Stimulated activated CD8-positive, alpha-beta memory T cell treated with anti-CD3 and anti-CD28 coated beads, Interleukin-12 subunit alpha, Interleukin-12 subunit beta, amount 100 ng/mL, for 24 hours (primary cell): ENCODE results near the gene LENG9.
"Not testable (repeated sequence)": the region's sequence is repeated elsewhere in the genome, so short reads cannot be mapped to it uniquely, and the experiment has no call there.

Experiments used
- DNase-seq: peaks from one replicate; pipeline ENCODE4 v3.0.0-alpha.2; 2020; ENCODE audit errors: extremely low read depth

Gene LENG9

DNA sequence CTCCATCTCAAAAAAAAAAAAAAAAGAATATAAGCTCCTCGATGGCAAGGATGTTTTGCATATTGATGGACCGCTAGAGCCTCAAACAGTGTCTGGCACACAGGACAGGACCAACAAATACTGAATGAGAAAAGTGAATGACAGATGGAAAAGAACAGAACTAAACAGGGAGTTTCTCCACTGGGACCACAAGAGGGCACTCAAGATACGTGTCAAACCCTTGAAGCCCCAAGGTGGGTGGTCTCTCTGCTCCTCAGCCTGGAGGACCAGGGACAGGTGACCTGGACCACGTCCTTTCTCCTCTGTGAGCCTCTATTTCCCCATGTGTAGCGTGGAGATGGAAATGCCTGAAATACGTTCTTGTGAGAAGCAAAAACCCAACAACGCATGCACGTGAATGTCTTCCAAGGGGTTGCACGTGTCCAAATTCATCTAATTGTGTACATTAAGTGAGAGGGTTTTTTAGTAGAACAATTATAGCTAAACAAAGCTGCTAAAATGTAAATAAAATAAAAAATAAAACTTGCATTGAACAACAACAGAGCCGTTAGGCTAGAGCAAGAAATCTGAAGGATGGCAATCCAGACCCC lies 15.2 kb upstream of the LENG9 start:
- DNase-seq: no peak

DNA sequence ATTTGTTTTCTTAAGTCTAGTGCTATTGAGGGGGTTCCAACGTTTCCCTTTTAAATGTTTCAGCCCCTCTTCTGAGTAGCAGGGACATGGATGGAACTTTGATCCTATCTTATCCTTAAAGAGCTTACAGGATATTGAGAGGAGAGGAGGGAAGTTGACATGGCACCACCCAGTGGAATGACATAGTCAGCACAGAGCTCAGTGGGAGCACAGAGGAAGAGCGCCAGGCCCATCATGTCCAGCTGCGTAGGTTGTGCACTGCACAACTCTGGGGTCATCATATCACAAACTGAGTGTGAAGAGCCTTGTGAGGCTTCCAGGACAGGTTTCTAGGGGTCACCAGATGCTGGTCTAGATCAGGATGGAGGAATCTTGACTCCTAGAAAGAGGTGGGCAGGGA lies 14.1 kb upstream of the LENG9 start:
- DNase-seq: no peak

DNA sequence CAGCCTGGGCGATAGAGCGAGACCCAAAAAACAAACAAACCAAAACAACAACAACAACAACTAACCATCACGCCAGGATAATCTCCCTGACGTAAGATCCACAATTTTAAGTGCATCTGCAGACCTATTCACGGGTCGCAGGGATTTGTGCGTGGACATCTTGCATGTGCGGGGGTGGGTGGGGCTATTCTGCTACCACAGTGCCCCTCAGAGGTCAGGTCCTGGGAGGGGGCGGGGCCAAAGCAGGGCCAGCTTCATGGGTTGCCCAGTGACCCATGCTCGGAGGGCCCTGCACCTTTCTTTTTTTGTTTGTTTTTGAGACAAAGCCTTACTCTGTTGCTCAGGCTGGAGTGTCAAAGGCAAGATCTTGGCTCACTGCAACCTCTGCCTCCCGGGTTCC lies 12.1 kb upstream of the LENG9 start:
- no peak for DNase-seq

DNA sequence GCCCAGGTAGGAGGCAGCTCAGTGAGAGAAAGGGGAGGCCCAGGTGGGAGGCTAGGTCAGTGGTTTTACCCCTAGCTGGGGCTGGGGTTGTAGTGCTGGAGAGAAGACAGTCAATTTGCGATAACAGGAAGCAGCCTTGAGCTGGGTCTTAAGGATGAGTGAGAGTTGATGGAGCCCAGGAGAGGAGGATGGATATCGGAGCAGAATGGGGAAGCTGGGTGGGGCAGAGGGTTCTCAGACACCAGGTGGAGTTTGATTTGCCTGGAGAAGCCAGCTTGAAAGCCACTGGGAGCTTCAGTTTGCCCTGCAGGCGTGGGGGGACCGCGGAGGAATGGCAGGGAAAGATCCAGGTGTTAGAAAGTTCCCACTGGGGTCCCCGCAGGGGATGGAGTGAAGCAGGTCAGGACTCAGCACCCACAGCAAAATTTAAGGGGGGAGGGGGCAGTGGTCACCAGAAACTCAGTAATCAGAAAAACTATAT lies 10.4 kb upstream of the LENG9 start:
- DNase-seq: no peak

DNA sequence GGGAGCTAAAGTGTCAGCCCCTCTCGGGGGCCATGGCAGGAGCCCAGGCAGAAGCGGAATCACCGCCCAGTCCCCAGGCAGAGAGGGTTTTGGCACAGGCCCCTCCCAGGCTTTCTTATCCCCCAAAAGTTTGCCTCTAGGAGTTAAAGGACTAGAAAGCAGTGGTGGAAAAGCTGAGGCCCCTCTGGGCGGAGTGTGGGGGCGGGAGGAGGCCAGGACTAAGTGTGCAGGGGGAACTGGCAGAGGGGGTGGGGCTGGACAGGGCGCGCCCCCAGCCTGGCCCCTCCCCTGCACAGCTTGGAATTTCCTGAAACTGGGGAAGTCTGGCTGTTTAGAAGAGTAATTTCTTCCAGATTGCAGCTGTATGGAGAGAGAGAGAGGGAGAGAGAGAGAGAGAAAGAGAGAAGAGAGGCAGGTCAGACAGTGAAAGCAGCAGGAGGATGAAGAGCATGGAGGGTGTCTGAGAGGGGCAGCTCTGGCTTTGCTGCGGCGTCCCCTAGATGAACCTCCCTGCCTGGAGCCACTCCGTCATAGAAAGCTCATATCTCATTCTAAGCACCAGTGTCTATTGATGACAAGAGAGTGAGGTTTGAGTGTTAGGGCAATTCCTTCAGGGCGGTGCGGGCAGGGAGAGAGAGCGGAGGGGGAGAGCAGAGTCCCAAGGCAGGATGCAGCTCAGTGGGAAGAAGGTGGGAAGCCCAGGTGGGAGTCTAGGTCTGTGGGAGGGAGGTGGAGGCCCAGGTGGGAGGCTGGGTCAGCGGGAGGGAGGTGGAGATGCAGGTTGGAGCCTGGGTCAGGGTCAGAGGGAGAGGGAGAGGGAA lies 9.7 kb upstream of the LENG9 start, which contains the start of gene CDC42EP5:
Gene CDC42EP5 (minus strand): TSS at position 226 of the 821 bp plus-strand sequence. CDS start 7,749 bp downstream, outside the sequence.
- DNase-seq: no peak

DNA sequence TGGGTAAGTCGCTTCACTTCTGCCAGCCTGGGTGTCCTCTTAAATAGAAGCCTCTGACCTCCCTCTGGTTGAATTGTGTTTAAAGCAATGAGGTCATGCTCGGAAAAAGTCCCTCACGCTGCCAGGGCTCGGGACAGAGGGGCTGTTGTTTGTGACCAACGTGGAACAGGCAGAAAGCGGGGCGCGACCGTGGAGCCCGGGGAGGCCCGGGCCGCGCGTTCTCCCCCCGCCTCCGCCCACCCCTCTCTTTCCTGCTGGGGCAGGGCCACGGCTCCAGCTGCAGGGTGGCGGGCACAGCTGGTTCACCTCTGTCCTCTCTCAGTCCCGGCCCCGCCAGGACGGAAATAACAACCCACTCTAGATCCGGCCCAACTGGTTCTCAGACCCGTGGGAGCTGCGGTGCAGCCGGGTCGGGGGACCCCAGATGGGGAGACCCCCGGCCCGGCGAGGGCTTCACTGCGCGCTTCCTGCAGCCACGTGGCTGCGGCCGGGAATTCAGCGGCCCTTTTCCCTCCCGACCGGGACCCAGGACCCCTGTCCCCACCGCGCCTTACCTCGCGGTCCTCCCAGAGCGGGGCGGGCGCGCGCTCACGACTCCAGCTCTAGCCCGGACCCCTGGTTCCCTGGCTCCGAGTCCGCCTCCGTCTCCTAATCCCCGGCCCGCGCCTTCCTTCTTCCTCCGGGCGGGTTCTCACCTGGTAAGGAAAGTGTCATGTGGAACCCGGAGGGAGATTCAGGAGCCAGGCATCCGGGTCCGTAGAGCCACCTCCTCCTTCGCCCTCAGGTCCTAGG lies 7.6 kb upstream of the LENG9 start:
- no peak for DNase-seq

DNA sequence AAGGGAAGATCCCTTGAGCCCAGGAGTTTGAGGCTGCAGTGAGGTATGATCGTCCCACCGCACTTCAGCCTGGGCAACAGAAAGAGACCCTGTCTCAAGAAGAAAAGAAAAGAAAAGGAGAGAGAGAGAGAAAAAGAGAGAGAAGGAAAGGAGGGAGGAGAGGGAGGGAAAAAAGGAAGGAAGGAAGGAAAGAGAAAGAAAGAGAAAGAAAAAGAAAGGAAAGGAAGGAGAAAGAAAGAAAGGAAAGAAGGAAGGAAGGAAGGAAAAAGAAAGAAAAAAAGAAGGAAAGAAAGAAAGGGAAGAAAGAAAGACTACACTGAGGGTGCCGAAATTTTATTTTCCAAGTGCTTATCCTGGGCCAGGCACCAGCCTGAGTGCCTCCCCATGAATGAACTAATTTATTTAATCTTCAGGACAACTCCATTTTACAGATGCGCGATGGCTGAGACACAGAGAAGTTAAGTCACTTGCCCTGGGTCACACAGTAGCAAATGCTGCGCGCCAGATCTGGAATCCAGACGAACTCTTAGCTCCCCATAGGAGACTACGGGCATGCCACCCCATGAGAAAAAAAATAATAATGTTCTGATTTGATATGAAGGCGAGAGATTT lies 6.8 kb upstream of the LENG9 start:
- no peak for DNase-seq

DNA sequence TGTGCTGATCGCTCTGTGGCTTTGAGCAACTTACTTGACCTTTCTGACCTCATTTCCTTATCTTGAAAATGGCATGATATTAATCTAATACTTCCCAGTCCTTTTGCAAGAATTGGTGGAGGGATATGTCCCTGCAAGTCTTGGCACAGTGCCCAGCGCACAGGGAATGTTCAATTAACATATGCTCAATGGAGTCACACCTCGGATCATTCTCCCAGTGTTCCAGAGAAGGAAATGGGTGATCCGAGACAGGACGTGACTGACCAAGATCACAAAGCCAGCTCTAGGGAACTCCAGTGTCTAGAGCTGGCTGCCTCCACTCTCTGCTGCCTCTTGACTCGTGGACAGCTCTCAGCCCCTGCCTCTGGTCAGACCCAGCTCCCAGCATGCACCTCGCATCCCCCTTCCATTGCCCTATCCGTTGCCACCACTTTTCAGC lies 5.9 kb upstream of the LENG9 start:
- DNase-seq: no peak

DNA sequence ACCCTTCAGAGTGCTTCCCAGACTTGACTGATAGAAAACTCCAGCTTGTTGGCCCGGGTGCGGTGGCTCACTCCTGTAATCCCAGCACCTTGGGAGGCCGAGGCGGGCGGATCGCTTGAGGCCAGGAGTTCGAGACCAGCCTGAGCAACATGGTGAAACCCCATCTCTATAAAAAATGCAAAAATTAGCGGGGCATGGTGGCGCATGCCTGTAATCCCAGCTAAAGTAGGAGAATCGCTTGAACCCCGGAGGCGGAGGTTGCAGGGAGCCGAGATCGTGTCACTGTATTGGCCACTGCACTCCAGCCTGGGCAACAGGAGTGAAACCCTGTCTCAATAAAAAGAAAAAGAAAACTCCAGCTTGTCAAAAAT lies 2.5 kb upstream of the LENG9 start:
- DNase-seq: not testable (repeated sequence)

DNA sequence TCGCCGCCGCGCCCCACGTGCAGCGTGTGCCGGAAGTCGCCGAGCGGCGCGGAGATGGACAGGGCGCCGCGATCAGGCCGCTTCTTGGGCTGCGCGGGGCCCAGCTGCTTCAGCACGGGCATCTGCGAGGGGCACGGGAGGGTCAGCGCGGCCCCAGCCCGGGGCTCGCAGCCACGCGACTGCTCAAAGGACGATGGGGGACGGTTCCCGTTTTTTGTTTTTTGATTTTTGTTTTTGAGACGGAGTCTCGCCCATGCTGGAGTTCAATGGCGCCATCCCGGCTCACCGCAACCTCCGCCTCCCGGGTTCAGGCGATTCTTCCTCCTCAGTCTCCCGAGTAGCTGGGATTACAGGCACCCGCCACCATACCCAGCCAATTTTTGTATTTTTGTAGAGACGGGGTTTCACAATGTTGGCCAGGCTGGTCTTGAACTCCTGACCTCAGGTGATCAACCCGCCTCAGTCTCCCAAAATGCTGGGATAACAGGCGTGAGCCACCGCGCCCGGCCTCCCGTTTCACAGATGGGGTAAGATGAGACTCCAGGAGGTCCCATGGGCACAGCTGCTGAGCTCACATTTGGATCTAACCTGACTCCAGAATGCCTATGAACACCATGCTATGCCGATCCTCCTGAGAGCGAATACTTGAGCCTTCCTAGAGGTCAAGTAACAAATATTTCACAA lies 2.0 kb upstream of the LENG9 start:
- no peak for DNase-seq

DNA sequence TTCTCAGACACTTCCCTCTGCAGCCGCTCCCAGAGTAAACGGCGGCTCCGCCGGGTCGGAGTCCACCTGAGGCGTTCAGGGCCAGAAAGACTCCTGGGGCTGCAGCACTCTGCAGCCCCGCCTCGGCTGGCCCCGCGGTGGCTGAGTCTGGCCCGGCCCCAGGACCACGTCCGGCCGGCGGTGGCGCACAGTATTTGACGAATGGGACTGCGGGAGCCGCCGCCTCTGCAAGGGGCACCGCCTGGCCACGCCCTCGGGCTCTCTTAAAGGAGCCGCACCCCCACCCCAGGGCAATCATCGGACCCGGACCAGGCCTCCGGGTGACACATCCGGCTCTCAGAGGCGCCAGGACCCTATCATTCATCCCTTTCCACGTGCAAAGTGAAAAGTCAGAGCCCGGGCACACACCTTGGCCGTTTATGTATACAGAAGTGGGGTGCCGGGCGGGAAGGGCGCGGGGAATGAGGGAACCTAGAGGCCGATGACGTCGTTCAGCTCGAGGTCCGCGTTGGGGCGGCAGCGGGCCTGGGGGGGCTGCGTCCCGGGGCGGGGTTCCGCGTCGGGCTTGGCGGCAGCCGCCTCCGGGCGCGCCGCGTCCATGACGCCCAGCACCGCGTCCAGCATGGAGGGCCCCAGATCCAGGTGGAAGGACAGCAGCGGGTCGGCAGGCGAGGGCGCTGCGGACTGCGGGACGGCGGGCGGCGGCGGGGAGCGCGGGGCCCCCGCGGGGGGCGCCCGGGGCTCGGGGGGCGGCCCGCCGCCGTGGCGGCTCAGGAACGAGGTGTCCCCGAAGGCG lies 1.2 kb upstream of the LENG9 start:
- peak; percentile 67 for DNase-seq

DNA sequence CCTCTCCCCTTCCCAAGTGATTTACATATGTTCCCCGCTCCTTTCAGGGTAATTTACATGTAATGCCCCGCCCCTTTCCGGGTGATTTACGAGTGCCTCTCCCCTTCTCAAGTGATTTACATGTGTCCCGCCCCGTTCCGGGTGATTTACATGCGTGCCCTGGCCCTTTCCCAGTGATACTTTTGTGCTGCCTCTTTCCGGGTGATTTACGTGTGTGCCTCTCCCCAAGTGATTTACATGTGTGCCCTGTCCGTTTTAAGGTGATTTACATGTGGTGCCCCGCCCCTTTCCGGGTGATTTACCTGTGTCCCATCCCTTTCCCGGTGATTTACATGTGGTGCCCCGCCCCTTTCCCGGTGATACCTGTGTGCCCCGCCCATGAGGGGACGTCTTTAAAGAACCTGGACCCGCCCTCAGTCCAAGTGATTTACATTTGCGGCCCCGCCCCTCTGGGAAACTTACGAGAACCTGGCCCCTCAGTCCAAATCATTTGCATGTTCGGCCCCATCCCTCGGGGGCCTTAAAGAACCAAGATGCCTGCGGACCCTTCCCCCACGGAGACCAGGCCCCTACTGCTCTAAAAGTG lies 559 bp upstream of the LENG9 start:
- DNase-seq: peak; percentile 66

DNA sequence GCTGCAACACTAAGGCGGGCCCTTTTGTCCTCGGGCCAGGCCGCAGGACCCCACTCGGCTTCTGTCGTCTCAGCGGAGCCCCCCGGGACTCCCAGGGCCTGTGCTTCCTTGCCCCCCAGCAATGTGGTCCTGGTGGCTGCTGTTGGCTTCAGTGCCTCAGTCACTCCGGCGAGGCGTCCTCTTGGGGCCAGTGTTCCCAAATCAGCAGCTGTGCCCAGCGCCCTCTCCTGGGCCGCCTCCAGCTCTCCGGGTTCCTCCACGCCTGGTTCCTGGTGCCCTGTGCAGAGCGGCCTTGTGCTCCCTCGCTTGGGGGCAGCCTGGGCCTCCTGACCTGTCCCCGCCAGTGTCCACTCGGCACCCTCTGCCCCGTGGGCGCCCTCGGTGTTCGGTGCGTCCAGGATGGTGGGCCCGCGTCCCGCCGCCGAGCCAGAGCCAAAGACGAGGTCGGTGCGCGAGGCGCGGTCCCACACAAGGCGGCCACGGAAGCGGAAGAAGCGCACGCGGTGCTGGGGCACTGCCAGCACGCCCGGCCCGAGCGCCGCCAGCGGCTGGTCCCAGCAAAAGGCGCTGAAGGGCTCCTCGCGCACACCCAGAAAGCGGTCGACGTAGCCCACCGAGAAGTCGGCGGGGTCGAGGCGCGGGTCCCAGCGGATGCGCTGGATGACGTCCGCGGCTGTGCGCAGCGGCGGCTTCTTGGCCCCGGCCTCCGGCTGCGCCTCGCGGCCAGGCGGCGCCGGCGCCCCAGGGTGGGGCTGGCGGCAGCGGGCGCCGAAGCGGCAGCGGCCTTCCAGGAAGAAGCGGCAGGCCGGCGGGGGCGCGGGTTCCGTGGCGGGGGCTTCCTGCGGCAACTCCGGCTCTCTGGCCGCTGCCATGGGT lies 685 bp downstream of the LENG9 start:
- no peak for DNase-seq

DNA sequence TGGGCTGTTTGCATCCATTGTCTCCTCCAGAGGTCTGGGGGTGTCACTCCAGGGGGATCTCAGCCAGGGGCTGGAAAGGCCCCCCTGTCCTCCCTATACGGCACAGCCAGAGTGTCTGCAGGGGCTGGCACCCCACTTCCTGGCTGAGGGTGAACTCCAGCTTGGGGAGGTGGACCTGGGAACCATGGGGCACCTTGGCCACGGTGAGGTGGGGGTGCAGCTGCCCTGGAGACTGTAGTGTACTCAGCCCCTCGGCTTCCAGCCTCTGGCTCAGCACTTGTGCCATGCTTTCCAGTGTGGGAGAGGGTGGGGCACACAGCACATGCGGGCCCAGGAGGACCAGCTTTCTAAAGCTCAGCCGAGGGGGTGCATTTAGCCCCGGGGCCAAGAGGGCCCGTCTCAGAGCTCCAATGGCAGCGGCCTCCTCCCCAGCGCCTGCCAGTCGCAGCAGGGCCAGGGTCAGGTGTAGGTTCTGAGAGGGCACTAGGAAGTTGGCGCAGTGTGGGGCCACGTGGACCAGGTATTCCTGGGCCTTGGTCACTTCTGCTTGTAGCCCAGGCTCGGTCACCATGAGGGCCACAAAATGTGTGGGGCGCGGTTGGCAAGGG lies 1.4 kb downstream of the LENG9 start:
- DNase-seq: no peak

DNA sequence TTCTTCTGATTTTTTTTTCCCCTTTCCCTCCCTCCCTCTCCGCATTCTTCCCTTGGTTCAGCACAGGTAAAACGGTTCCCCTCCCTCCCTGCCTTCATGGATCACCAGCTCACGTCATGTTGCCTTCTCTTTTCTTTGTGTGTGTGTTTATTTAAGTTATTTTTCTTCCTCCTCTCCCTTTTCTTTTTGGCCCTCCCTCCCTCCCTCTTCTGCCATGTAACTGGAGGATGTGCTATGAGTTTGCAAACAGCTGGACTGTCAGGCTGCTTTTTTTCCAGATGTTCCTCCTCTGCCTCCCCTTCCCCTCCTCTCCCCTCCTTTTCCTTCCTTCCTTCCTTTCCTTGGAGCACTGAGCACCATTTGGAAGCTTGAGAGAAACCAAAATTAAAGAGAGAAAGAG lies 2.0 kb downstream of the LENG9 start:
- no peak for DNase-seq

DNA sequence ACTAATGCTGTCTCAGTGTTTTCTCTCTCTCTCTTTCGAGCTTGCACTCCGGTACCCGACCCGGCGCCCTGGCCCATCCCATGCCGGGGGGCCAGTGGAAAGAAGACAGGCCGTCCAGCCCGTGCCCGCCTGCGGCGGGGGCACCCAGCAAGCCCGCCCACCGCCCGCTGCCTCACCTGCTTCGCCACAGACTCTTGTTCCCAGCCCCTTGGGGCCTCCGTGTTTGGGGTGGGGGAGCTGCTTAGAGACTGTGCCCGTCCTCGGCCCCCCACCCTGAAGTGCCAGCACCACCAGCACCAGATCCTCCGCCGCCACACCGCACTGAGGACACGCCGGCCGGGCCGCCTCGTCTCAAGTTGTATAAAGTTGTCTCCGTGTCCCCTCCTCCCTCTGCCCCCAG lies 2.4 kb downstream of the LENG9 start:
- DNase-seq: no peak

DNA sequence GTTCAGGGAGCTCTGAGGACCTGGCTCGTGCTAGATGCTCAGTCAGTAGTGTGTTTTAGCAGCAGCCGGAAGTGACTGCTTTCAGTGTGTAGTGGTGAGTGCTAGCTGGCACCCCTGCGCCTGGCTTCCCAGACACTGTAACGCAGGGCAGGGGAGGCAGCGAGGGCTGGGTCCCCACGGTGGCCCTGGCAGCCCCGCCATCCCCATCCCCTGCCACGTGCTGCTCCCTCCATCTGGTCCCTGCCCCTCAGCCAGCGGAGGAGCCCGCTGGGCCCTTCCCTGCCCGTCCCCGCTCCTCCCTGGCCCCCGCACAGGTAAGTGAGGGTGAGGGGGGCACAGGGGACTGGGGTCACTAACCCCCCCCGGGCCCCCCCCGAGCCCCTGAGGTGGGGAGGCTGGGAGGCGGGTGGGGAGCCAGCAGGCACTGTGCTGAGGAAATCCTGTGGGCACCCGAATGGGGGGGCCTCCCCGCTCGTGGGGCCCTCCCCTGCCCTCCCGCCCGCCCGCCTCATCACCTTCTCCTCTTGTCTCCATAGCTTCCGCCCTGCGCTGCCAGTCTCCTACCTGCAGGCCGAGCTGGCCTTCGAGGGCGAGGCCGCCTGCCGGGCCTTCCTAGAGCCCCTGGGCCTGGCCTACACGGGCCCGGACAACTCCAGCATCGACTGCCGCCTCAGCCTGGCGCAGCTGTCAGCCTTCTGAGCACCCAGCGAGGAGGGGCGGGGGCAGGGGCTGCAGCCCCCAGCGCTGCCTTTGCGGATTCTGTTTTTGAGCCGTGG lies 3.2 kb downstream of the LENG9 start:
- DNase-seq: no peak
